T-helper 17 cell (primary cell): ENCODE measurements around the gene ZNF277. TPM values are rescaled to one million over a fixed set of nuclear protein-coding genes. Genes with fewer than 3 reads are reported as not detected.

ENCODE experiments used
- ATAC-seq: fragments of 150-1000 bp; cut with Tn5 transposase; 2 replicates; pipeline ENCODE4 v1.10.0; 2021; ENCODE audit warnings: mild to moderate bottlenecking, moderate library complexity
- DNase-seq, 3 donors: peaks; one replicate each; pipeline versions ENCODE4 v3.0.0 to v3.0.0-alpha.2; 2020 to 2021
- H3K9me3 ChIP-seq: one replicate; pipeline ENCODE4 v1.7.0; 2013; ENCODE audit warnings: low read length, mild to moderate bottlenecking; ENCODE audit not compliant: control insufficient read depth, poor library complexity, severe bottlenecking
- H3K27ac Mint-ChIP-seq: one replicate; pipeline ENCODE4 v1.8.0; 2022; ENCODE audit warnings: mild to moderate bottlenecking, moderate library complexity, mixed read lengths
- H3K27me3 Mint-ChIP-seq: one replicate; pipeline ENCODE4 v1.8.0; 2022; ENCODE audit warnings: mixed read lengths
- H3K36me3 Mint-ChIP-seq: one replicate; pipeline ENCODE4 v1.8.0; 2022; ENCODE audit warnings: low read depth, mixed read lengths
- H3K4me1 Mint-ChIP-seq: one replicate; pipeline ENCODE4 v1.8.0; 2022; ENCODE audit warnings: mild to moderate bottlenecking, mixed read lengths
- H3K4me3 Mint-ChIP-seq: one replicate; pipeline ENCODE4 v1.8.0; 2022; ENCODE audit warnings: mild to moderate bottlenecking, moderate library complexity, mixed read lengths
- total RNA-seq, 4 donors: library from RNA in 2 of 4; stranded (reverse) in 2 of 4; gene quantifications; one replicate each; pipeline ENCODE4 v1.2.3 and lab custom pipeline; 2022 to 2026

The ZNF277 gene
- total RNA-seq: 10 to 100 TPM; 25.7 to 28.8 TPM
- total RNA-seq (lab: John Stamatoyannopoulos, UW): 37.7 to 40.9 reads per million in 2 donors

GRCh38 chr7:112206238-112206990 is at the start of gene ZNF277, which contains the start of gene DOCK4:
Gene ZNF277, plus strand, starts transcription at chr7:112206695. Its CDS starts 22 bp downstream, at chr7:112206717.
Gene DOCK4, minus strand, starts transcription at chr7:112206399. Its CDS starts 261 bp downstream, at chr7:112206138.
- Mint-ChIP-seq H3K4me1 (peaks cover 35% of the 10 kb centered on the region), H3K27ac (peak within 1 kb of the TSS; percentile 96), H3K4me3 (peak within 1 kb of the TSS; percentile 96), H3K27me3 (peaks cover 30% of the 10 kb centered on the region), H3K36me3 (peaks cover 6% of the 10 kb centered on the region)
- ATAC-seq (peak; percentile 88), DNase-seq (peak; percentile 97 to 99 (median 99))
- H3K9me3 ChIP-seq: no peaks in the 10 kb centered on the region

- Mint-ChIP-seq H3K27me3 (peaks cover 27% of the 10 kb centered on the region), H3K4me3 (no peak overlapping the region), H3K4me1 (no peaks in the 10 kb centered on the region), H3K27ac (no peak overlapping the region), H3K36me3 (no peaks in the 10 kb centered on the region)
- H3K9me3 ChIP-seq: no peaks in the 10 kb centered on the region
- DNase-seq (no peak), ATAC-seq (no peak)
Observed at GRCh38 chr7:112157072-112157471, 49.4 kb upstream of the ZNF277 start.

- Mint-ChIP-seq H3K36me3 (no peaks in the 10 kb centered on the region), H3K4me3 (no peak overlapping the region), H3K27me3 (peaks cover 34% of the 10 kb centered on the region), H3K4me1 (no peaks in the 10 kb centered on the region), H3K27ac (no peak overlapping the region)
- no peak for DNase-seq
- ATAC-seq: no peak
- H3K9me3 ChIP-seq: no peaks in the 10 kb centered on the region
Observed at GRCh38 chr7:112159351-112159750, 47.1 kb upstream of the ZNF277 start.

- H3K9me3 ChIP-seq: no peaks in the 10 kb centered on the region
- Mint-ChIP-seq H3K4me1 (no peaks in the 10 kb centered on the region), H3K36me3 (no peaks in the 10 kb centered on the region), H3K27ac (no peak overlapping the region), H3K4me3 (no peak overlapping the region), H3K27me3 (peaks cover 28% of the 10 kb centered on the region)
- DNase-seq (no peak), ATAC-seq (no peak)
Observed at GRCh38 chr7:112160130-112160770, 46.2 kb upstream of the ZNF277 start.

GRCh38 chr7:112160771-112161150 is 45.7 kb upstream of the ZNF277 start:
- Mint-ChIP-seq H3K27ac (no peak overlapping the region), H3K4me1 (no peaks in the 10 kb centered on the region)

GRCh38 chr7:112161253-112162141 is 45.0 kb upstream of the ZNF277 start:
- ATAC-seq: no peak
- H3K9me3 ChIP-seq: no peaks in the 10 kb centered on the region
- Mint-ChIP-seq H3K27me3 (peaks cover 23% of the 10 kb centered on the region), H3K27ac (no peak overlapping the region), H3K4me3 (no peak overlapping the region), H3K36me3 (no peaks in the 10 kb centered on the region), H3K4me1 (no peaks in the 10 kb centered on the region)
- no peak for DNase-seq

More at GRCh38 chr7:112160771-112161150, 45.7 kb upstream of the ZNF277 start:
- H3K4me3 Mint-ChIP-seq: no peak overlapping the region
- no peak for ATAC-seq
- peaks cover 23% of the 10 kb centered on the region for H3K27me3 Mint-ChIP-seq
- DNase-seq: no peak
- H3K36me3 Mint-ChIP-seq: no peaks in the 10 kb centered on the region
- no peaks in the 10 kb centered on the region for H3K9me3 ChIP-seq

GRCh38 chr7:112162142-112162766 is 44.2 kb upstream of the ZNF277 start:
- Mint-ChIP-seq H3K27me3 (peaks cover 18% of the 10 kb centered on the region), H3K4me3 (no peak overlapping the region), H3K4me1 (no peaks in the 10 kb centered on the region), H3K27ac (no peak overlapping the region), H3K36me3 (no peaks in the 10 kb centered on the region)
- ATAC-seq: no peak
- DNase-seq: no peak
- H3K9me3 ChIP-seq: no peaks in the 10 kb centered on the region

- H3K27ac Mint-ChIP-seq: no peak overlapping the region
Observed at GRCh38 chr7:112162784-112163506, 43.5 kb upstream of the ZNF277 start.

GRCh38 chr7:112167147-112167546 is 39.3 kb upstream of the ZNF277 start:
- DNase-seq (no peak), ATAC-seq (no peak)
- H3K27ac Mint-ChIP-seq: no peak overlapping the region
- peaks cover 42% of the 10 kb centered on the region for H3K27me3 Mint-ChIP-seq
- H3K4me3 Mint-ChIP-seq: no peak overlapping the region
- H3K4me1 Mint-ChIP-seq: no peaks in the 10 kb centered on the region
- no peaks in the 10 kb centered on the region for H3K9me3 ChIP-seq
- H3K36me3 Mint-ChIP-seq: no peaks in the 10 kb centered on the region

More at GRCh38 chr7:112162784-112163506, 43.5 kb upstream of the ZNF277 start:
- Mint-ChIP-seq H3K27me3 (peaks cover 17% of the 10 kb centered on the region), H3K36me3 (no peaks in the 10 kb centered on the region), H3K4me1 (no peaks in the 10 kb centered on the region), H3K4me3 (no peak overlapping the region)
- H3K9me3 ChIP-seq: no peaks in the 10 kb centered on the region
- ATAC-seq (no peak), DNase-seq (no peak)

GRCh38 chr7:112168915-112169314 is 37.6 kb upstream of the ZNF277 start:
- DNase-seq: no peak
- Mint-ChIP-seq H3K4me1 (no peaks in the 10 kb centered on the region), H3K27ac (no peak overlapping the region), H3K27me3 (peaks cover 46% of the 10 kb centered on the region), H3K36me3 (no peaks in the 10 kb centered on the region), H3K4me3 (no peak overlapping the region)
- H3K9me3 ChIP-seq: no peaks in the 10 kb centered on the region
- no peak for ATAC-seq

- DNase-seq (no peak), ATAC-seq (no peak)
- no peaks in the 10 kb centered on the region for H3K4me1 Mint-ChIP-seq
- H3K27ac Mint-ChIP-seq: no peak overlapping the region
- peaks cover 7% of the 10 kb centered on the region for H3K36me3 Mint-ChIP-seq
- H3K9me3 ChIP-seq: no peaks in the 10 kb centered on the region
- peaks cover 61% of the 10 kb centered on the region for H3K27me3 Mint-ChIP-seq
- no peak overlapping the region for H3K4me3 Mint-ChIP-seq
Observed at GRCh38 chr7:112171673-112172072, 34.8 kb upstream of the ZNF277 start.

- Mint-ChIP-seq H3K27me3 (peaks cover 74% of the 10 kb centered on the region), H3K27ac (no peak overlapping the region), H3K4me3 (no peak overlapping the region), H3K36me3 (peaks cover 7% of the 10 kb centered on the region), H3K4me1 (no peaks in the 10 kb centered on the region)
- H3K9me3 ChIP-seq: no peaks in the 10 kb centered on the region
- DNase-seq (no peak), ATAC-seq (no peak)
Observed at GRCh38 chr7:112172870-112173567, 33.5 kb upstream of the ZNF277 start.
